HG03064 (cell line): ENCODE data around the gene ISM2.

ENCODE experiments used
- ATAC-seq: cut with Tn5 transposase; IDR thresholded peaks from one replicate; pipeline ENCODE4 v1.9.1; 2021; ENCODE audit warnings: low read depth; ENCODE audit not compliant: unreplicated experiment

The ISM2 gene

GRCh38 chr14:77508876-77509275 lies 10.3 kb upstream of the ISM2 start:
- no peak for ATAC-seq

- ATAC-seq, result no peak
Observed at GRCh38 chr14:77508249-77508648, 9.6 kb upstream of the ISM2 start.

- ATAC-seq, result no peak
Observed at GRCh38 chr14:77507762-77508161, 9.1 kb upstream of the ISM2 start.

- ATAC-seq, result no peak
Observed at GRCh38 chr14:77505031-77505430, 6.4 kb upstream of the ISM2 start.

- no peak for ATAC-seq
Observed at GRCh38 chr14:77503138-77503537, 4.5 kb upstream of the ISM2 start.

GRCh38 chr14:77502109-77502782 lies 3.6 kb upstream of the ISM2 start:
- no peak for ATAC-seq

GRCh38 chr14:77498984-77499527 lies 440 bp upstream of the ISM2 start:
- peak; percentile 22 for ATAC-seq

- no peak for ATAC-seq
Observed at GRCh38 chr14:77495334-77495733, 3.3 kb downstream of the ISM2 start.

GRCh38 chr14:77491056-77491455 lies 7.6 kb downstream of the ISM2 start:
- ATAC-seq, result no peak

- no peak for ATAC-seq
Observed at GRCh38 chr14:77490347-77490986, 8.1 kb downstream of the ISM2 start.

- no peak for ATAC-seq
Observed at GRCh38 chr14:77489041-77489440, 9.6 kb downstream of the ISM2 start.

GRCh38 chr14:77488558-77488957 lies 10.1 kb downstream of the ISM2 start:
- ATAC-seq, result no peak

- ATAC-seq, result no peak
Observed at GRCh38 chr14:77485901-77486678, 12.5 kb downstream of the ISM2 start.

GRCh38 chr14:77485256-77485655 lies 13.4 kb downstream of the ISM2 start:
- ATAC-seq, result no peak

GRCh38 chr14:77482422-77482821 lies 16.2 kb downstream of the ISM2 start:
- ATAC-seq, result no peak

- ATAC-seq, result no peak
Observed at GRCh38 chr14:77478796-77479195, 19.8 kb downstream of the ISM2 start.

- ATAC-seq, result no peak
Observed at GRCh38 chr14:77478029-77478428, 20.6 kb downstream of the ISM2 start.

GRCh38 chr14:77475432-77476115 lies 23.0 kb downstream of the ISM2 start:
- ATAC-seq, result no peak

- no peak for ATAC-seq
Observed at GRCh38 chr14:77474479-77475177, 24.0 kb downstream of the ISM2 start.

GRCh38 chr14:77473921-77474320 lies 24.7 kb downstream of the ISM2 start:
- no peak for ATAC-seq
